ENCODE data around the gene IRGM. TPM values are rescaled to one million over a fixed set of nuclear protein-coding genes. Genes with fewer than 3 reads are reported as not detected.
"Not testable (repeated sequence)": the region's sequence is repeated elsewhere in the genome, so short reads cannot be mapped to it uniquely, and the experiment has no call there.

IRGM gene
- total RNA-seq, 1 donor from 2014 or later: not detected

GRCh38 chr5:150851039-150851438, 4.7 kb downstream of the IRGM start:
- Mint-ChIP-seq H3K4me1 (peaks cover 2% of the 10 kb centered on the region), H3K27me3 (ENCODE audit: insufficient read depth, low read depth) (peaks cover 4% of the 10 kb centered on the region), H3K9me3 (no peaks in the 10 kb centered on the region), H3K4me3 (no peak overlapping the region), H3K27ac (no peak overlapping the region), H3K36me3 (no peaks in the 10 kb centered on the region)
- Histone ChIP-seq H3K4me1 (no peaks in the 10 kb centered on the region), H4K20me1 (ENCODE audit: low read depth) (no peaks in the 10 kb centered on the region), H3K79me2 (ENCODE audit: low read depth) (no peaks in the 10 kb centered on the region), H3K27me3 (no peaks in the 10 kb centered on the region), H2AFZ (replicated peaks) (no peak overlapping the region), H3K4me2 (no peak overlapping the region), H3K36me3 (no peaks in the 10 kb centered on the region), H3K9ac (no peak overlapping the region), H3K4me3 (no peak overlapping the region), H3K27ac (no peak overlapping the region), H3F3A (ENCODE audit: low read depth) (no peaks in the 10 kb centered on the region), H3K9me3 (ENCODE audit: low read depth) (no peaks in the 10 kb centered on the region)
- no peak for DNase-seq (ENCODE audit: low spot score)
- TF ChIP-seq CTCF (IDR thresholded peaks at IDR 0.05): no peak
- no peak for TF ChIP-seq EZH2 (IDR thresholded peaks at IDR 0.05)
- no peak for TF ChIP-seq EZH2phosphoT487 (IDR thresholded peaks at IDR 0.05)

GRCh38 chr5:150853561-150853960, 7.2 kb downstream of the IRGM start:
- no peaks in the 10 kb centered on the region for H3K9me3 Mint-ChIP-seq

GRCh38 chr5:150856700-150857099, 10.4 kb downstream of the IRGM start:
- not testable (repeated sequence) for H3K9me3 ChIP-seq (ENCODE audit: low read depth); H3K4me2 ChIP-seq; H3K4me1 Mint-ChIP-seq; DNase-seq (ENCODE audit: low spot score); H3K4me3 Mint-ChIP-seq; H3K79me2 ChIP-seq (ENCODE audit: low read depth); H3K36me3 ChIP-seq; H3K27me3 ChIP-seq; H3K27ac Mint-ChIP-seq; H3K36me3 Mint-ChIP-seq; H4K20me1 ChIP-seq (ENCODE audit: low read depth); H3K4me1 ChIP-seq; H3K9me3 Mint-ChIP-seq; H3K27ac ChIP-seq; H3K27me3 Mint-ChIP-seq (ENCODE audit: insufficient read depth, low read depth); H2AFZ ChIP-seq (replicated peaks); H3K4me3 ChIP-seq; H3K9ac ChIP-seq; H3F3A ChIP-seq (ENCODE audit: low read depth)

More at GRCh38 chr5:150853561-150853960, 7.2 kb downstream of the IRGM start:
- Histone ChIP-seq H4K20me1 (ENCODE audit: low read depth) (no peaks in the 10 kb centered on the region), H3K79me2 (ENCODE audit: low read depth) (no peaks in the 10 kb centered on the region), H3K4me1 (no peaks in the 10 kb centered on the region), H2AFZ (replicated peaks) (no peak overlapping the region), H3K4me2 (no peak overlapping the region), H3K4me3 (no peak overlapping the region), H3K9ac (no peak overlapping the region), H3K27me3 (no peaks in the 10 kb centered on the region), H3K36me3 (no peaks in the 10 kb centered on the region), H3F3A (ENCODE audit: low read depth) (no peaks in the 10 kb centered on the region), H3K9me3 (ENCODE audit: low read depth) (no peaks in the 10 kb centered on the region), H3K27ac (no peak overlapping the region)
- no peaks in the 10 kb centered on the region for H3K27me3 Mint-ChIP-seq (ENCODE audit: insufficient read depth, low read depth)
- H3K27ac Mint-ChIP-seq: no peak overlapping the region
- DNase-seq (ENCODE audit: low spot score): no peak
- H3K4me1 Mint-ChIP-seq: no peaks in the 10 kb centered on the region
- no peaks in the 10 kb centered on the region for H3K36me3 Mint-ChIP-seq
- no peak overlapping the region for H3K4me3 Mint-ChIP-seq
- TF ChIP-seq EZH2 (IDR thresholded peaks at IDR 0.05) (no peak), CTCF (IDR thresholded peaks at IDR 0.05) (no peak), EZH2phosphoT487 (IDR thresholded peaks at IDR 0.05) (no peak)

GRCh38 chr5:150860246-150860821, 14.0 kb downstream of the IRGM start:
- Histone ChIP-seq H3K79me2 (ENCODE audit: low read depth) (no peaks in the 10 kb centered on the region), H3K9me3 (ENCODE audit: low read depth) (no peaks in the 10 kb centered on the region), H3K9ac (no peak overlapping the region), H2AFZ (replicated peaks) (no peak overlapping the region), H3K36me3 (no peaks in the 10 kb centered on the region), H3K27me3 (no peaks in the 10 kb centered on the region), H3K27ac (no peak overlapping the region), H4K20me1 (ENCODE audit: low read depth) (no peaks in the 10 kb centered on the region), H3F3A (ENCODE audit: low read depth) (no peaks in the 10 kb centered on the region), H3K4me3 (no peak overlapping the region), H3K4me1 (no peaks in the 10 kb centered on the region), H3K4me2 (no peak overlapping the region)
- no peak for TF ChIP-seq EZH2phosphoT487 (IDR thresholded peaks at IDR 0.05)
- no peak for TF ChIP-seq CTCF (IDR thresholded peaks at IDR 0.05)
- no peak for TF ChIP-seq EZH2 (IDR thresholded peaks at IDR 0.05)
- H3K4me3 Mint-ChIP-seq: no peak overlapping the region
- DNase-seq (ENCODE audit: low spot score): no peak
- H3K9me3 Mint-ChIP-seq: no peaks in the 10 kb centered on the region
- no peak overlapping the region for H3K27ac Mint-ChIP-seq
- H3K36me3 Mint-ChIP-seq: no peaks in the 10 kb centered on the region
- no peaks in the 10 kb centered on the region for H3K4me1 Mint-ChIP-seq
- H3K27me3 Mint-ChIP-seq (ENCODE audit: insufficient read depth, low read depth): peaks cover 2% of the 10 kb centered on the region
